ENCODE data around the gene PSD4. TPM values are rescaled to one million over a fixed set of nuclear protein-coding genes. Genes with fewer than 3 reads are reported as not detected.

The PSD4 gene
- total RNA-seq, 1 donor from 2014 or later = 55.1 TPM

DNA sequence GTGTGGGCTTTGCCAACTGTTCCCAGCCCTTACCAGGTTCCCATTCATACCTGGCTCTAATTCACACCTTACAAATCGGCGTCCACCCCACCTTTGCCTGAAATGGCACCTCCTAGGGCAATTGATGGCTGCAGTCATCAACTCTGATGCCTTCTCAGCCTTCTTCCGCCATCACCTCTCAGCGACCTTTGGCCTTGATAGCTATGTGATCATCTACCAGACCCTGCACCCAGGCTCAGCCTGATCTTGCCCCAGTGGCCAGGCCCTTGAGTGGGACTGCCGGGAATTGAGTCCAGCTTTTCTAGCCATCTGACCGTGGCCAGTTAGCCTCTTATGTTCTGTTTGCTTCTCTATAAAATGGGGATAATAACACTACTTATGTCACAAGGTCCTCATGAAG is 32.5 kb downstream of the PSD4 start:
- DNase-seq (ENCODE audit: low spot score) = no peak

DNA sequence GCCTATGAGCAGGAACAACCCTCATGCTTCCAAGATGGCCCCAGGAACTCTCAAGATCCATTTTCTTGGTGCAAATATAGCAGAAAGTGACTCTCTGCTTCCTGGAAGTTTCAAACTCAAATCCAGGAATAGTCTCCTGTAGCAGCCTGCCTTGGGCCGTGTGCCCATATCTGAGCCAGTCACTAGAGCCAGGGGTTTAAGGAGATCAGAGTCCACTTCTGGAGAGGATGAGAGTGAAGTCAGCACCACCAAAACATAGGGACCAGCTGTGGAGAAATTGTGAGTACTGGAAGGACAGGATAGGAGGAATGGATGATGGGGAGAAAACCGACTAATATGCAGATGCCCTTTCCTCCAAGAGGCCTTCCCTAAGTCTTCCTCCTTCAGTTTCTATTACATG is 33.2 kb downstream of the PSD4 start:
- no peak for DNase-seq (ENCODE audit: low spot score)

DNA sequence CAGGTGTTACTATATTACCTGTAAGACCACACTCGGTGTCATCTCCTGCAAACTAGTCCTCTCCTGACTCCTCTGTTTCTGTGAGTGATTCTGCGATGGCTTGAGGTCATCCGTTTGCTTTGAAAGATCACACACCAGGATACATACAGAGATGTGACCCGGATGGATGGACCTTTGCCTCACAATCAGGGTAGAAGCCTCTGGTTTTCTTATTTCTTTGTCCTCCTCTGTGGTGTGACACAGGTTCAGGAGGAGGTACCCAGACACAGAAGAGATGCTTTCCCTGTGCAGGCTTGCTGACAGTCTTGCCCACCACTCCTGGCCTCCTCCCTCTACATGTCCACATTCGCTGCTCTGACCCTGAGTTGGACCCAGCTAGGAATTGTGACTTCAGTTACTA is 34.6 kb downstream of the PSD4 start:
- no peak for DNase-seq (ENCODE audit: low spot score)

DNA sequence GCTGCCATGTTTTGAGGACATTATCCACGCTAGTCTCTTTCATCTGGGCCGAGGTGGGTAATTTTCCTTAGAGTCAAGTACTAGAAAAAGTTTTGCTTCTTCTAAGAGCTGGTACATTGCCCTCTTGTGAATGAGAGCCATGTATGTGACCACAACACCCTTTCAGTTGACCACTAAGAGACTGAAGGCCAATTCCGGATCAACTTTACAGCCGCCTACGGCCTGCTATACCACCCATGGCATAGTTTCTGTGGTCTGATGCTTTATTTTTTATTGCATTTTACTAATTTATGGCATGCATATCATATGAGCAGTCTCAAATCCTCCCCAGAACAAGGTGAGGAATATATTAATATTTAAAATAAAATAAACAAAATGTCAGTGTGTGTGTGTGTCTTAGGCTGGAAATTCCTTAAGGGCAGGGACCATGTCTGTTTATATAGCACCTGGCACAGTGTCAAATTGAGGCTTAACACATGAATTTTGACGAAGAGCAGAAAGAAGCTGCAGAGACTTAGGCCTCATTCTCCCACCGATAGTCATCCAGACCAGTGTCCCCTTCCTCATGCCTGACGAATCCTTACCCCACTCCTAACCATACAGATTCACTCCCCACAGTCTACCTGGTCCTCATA is 35.4 kb downstream of the PSD4 start:
- no peak for DNase-seq (ENCODE audit: low spot score)

DNA sequence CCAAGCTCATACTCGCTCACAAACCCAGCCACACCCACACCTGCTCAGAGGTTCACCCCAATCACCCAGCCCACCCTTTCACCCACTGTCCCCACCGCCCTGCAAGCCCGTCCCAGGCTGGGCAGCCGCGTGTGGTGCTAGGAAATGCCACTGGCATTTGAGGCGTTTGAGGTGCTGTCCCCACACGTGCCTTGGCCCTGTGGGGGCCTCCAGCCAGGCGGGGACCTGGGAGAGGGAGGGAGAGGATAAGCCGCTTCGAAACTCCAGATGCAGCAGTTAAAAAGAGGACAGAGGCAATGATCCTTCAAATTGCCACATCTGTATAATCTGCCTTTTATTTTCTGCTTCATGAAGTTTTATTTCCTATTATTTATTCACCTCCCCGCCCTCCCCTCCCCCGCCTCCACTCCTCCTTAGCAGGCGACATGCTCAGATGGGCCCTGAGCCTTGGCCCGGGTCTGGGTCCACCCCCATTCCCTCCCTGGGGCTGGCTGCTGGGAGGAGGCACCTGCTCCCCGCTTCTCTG is 35.9 kb downstream of the PSD4 start:
- no peak for DNase-seq (ENCODE audit: low spot score)

DNA sequence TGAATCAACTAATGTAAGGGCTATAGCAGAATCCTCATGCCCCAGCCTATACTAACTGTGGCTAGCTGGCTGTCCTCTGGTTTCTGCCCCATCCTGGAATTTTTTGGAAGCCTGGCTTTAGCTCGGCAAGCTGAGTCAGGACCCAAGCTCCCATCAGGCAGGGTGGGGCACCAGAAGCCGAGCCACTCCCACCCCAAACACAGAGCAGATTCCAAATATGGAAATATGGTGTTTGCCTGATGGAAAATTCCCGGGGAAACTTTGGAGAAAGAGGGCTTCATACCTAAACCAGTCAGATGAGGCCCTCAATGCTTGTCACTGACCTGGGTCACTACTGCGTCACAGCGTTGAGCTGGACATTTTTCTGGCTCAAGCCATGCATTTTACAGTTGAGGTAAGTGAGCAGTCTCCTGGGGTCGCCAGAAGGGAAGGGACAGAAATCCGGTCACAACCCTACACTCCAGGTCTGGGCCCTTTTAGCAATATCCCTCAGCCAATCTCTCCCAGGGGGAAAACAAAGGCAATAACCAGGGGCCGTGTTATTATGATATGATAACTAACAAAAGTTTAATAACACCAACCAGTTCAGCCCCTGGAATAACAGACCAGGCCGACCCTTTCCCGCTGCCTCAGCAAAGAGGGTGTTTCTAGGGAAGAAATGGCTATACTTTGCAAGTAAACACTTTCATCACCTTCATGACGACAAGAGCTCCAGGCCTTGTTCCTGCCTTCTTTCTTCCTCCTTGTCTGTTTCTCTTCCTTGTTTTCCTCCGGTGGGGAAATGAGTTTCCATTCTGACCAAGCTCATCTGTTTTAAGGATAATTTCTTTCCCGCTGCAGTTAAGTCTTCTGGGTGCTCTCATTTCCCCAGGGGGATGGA is 37.7 kb downstream of the PSD4 start:
- no peak for DNase-seq (ENCODE audit: low spot score)

DNA sequence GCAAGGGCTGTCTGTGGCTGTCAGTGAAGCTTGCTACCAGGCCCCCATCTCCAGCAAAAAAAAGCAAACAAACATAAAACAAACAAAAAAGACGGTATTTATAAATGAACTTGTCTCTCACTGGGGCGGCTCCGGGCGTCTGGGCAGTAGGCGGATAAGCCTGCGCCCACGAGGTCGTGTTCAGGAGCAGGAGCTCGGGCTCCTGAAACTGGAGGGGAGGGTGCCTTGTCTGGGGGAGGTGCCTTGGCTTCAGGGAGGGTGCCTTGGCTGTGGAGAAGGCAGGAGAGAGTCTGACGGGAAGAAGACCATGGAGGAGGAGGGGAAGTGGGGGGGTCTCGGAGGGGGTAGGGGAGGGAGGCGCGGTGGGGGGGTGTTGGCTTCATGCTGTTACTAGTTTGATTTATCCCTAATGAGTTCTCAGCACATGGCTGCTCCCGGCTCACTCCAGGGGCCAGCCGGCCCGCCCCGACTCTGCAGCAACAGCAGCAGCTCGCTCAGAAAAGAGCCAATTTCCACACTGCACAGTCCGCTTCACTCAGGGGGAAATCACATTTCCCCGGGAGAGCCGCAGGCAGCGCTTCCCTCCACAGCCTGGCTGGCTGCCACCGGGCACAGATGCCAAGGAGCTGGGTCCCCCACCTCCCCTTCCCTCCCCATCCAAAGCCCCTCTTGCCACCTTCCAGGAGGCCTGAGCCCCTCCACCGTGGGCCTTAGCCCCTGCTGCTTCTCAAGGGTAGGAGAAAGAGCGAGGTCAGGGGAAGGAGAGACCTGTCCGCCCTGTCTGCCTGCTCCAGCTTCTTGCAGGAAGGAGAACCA is 38.7 kb downstream of the PSD4 start:
- no peak for DNase-seq (ENCODE audit: low spot score)

DNA sequence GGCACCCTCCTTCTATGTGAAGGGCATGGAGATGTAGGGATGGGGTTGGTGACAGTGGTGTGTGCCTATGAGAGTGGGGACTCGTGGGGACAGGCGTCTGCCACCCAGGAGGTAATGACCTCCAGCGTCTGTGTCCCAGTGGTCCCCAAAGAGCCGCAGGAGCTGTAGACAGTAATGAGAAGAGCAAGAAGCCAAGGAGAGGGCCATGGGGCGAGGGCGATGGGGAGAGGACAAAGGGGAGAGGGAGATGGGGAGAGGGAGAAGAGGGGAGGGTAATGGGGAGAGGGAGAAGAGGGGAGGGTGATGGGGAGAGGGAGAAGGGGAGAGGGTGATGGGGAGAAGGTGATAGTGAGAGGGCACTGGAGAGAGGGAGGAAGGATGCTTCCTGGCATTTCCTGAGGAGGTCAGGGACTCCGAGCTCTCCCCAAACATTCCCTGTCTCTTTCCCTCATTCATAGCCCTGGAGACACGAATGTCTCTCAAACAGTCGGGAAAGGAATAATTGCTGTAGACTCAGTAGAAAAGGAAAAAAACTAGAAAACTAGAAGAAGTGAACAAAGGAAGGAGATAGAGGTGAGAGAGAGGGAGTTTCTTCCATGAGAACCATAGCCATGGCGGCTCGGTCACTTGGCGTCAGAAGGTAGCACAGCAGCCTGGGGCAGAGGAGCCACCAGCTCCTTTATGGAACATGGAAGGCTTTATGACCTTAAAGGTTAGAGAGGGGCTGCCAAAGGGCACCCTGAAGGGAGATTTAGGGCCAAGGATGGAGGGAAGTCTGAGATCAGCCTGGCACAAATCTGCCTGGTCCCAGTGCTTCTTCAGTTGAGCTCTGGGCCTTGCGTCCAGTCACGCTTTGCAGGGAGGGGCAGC is 39.5 kb downstream of the PSD4 start:
- DNase-seq (ENCODE audit: low spot score) = no peak

DNA sequence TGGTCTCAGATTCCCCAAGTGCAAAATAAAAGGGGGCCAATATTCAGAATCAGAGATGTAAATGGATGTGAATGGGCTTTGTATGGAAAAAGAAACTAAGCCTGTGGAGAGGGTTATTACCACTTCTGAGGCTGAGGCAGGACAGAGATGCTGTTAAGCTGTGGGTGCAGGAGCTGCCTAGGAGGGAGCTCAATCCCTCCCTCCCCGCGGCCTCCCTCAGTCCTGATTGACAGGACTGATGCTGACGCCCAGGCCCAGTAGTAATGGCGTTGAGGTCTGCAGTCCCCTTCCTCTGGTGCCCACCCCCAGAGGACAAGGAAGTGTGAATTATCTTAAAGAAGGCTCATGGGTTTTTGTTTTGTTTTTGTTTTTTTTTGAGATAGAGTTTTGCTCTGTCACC is 40.4 kb downstream of the PSD4 start:
- DNase-seq (ENCODE audit: low spot score) = no peak

DNA sequence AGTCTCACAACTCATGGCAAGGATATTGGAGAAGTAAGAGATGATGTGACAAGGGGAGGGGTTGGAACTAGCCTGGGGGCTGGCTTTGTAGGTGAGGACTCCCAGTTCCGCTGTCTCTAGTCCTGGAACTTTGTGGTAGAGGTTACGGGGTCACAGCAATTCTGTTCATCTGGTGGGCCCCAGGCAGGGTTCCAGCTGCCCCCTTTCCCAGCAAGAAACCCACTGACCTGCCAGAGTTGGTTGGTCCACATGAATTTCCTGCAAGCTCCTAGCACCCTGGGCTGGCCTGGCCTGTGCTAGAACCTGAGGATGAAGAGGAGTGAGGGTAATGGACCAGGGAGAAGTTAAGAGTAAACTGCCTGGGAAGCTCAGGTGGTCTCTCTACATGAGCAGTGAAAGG is 41.3 kb downstream of the PSD4 start:
- DNase-seq (ENCODE audit: low spot score) = no peak

DNA sequence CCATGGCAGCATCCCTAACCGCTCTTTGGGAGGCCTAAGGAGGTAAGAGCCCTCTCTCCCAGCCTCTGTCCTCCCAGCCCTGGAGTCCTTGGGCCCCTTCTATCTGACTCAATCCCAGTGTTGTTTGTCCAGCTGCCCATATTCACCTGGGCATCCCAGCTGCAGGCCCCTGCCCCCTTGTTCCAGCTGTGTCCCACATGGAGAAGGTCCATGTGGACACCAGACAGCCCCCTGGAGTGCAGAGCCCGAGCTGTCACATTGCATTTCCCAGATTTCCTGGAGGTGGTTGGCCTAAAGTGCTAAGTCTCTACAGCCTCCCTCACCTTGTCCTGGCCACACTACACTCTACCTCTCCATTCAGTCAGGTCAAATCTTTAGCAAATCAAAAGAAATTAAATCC is 42.5 kb downstream of the PSD4 start:
- no peak for DNase-seq (ENCODE audit: low spot score)

DNA sequence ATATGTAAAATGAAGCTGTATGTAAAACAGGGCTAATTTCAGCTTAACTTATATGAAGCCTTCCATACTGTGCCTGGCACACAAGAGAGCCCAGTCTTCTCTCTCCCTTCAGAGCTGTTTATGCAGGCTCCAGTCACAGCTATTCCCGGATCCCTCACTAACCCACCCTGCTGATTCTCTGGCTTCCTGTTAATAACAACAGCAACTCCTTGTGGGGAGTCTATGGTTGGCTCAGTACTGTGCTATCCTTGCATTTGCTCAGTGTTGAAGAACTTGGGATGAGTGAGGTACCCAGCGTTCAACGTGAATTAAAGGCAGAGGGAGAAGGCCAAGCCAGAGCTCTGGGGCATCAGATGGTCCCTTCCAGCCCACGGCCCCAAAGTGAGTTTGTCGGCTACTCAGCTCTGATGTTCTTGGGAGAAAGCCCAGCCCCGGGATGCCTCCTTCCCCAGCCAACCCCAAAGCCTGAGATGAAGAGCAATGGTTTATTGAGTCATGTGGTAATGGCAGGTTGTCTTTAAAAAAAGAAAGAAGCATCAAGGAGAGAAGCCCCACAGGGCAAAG is 43.2 kb downstream of the PSD4 start:
- no peak for DNase-seq (ENCODE audit: low spot score)

DNA sequence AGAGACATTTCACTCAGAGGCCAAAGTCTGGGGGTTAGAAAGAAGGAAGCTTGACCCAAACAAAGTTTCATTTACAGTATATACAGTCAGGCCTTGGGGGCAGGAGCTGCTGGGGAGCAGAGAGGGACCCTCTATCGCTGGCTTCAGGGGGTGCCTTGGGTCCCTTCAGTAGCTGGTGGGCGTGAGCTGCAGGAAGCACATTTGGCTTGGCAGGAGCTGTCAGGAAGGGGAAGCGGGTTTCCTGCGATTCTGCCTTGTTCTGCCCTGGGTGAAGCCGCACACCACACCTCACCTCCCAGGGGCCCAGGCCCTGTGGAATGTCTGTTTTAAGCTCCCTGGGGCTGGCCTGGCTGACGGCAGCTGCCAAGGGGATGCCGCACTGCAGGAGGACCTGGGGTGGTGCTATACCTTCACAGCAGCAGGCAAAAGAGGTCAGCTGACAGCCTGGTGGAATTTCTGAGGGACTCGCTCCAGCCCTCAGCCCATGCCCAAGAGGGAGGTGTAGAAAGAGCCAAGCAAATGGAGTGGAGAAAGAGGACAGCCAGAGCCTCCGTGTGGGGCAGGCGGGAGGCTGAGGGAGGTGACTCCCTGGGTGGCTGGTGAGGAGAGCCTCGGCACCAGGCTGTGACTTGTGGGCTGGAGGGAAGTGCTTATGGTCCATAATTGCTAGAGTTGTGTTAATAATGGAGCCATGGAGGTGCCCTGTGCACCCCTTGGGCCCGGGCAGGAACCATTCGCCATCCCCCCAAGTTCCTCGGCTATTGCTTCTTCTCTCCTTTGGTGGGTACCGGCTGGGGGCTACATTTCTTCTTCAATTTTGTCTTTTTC is 43.9 kb downstream of the PSD4 start:
- no peak for DNase-seq (ENCODE audit: low spot score)

DNA sequence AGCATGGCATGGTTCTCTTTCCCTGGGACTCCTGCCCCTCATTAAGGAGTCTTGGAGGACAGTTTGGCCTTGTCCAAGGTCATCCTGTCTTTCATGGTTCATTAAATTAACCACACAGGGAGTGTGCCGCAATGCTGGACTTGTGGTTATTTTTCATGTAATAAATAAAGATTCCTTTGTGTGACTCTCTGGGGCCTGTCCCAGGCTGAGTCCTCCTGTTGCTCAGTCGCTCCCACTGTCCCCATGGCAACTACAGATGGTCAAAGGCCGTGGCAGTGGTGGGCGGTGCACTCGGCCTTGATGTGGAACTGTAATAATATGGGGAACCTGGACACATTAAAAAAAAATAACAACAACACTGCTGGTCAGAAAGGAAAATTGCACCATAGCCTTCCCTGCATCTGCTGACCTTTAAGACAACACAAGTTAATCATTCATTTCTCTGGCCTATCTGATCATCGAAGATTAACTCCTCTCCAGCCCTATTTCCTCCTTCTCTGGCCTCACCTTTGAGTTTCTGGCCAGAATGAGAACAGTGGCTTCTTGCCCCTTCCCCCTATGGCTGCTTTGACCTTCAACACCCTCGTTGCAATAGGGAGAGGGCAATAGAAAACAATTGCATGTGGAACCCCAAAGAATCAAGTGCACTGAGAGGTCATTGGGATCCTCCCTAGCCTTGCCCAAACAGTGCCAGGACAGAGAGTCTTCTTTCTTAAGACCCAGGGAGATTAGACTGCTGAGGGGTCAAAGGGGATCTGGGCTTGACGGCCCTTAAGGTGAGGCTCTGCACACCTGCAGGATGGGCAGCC is 44.7 kb downstream of the PSD4 start:
- no peak for DNase-seq (ENCODE audit: low spot score)

DNA sequence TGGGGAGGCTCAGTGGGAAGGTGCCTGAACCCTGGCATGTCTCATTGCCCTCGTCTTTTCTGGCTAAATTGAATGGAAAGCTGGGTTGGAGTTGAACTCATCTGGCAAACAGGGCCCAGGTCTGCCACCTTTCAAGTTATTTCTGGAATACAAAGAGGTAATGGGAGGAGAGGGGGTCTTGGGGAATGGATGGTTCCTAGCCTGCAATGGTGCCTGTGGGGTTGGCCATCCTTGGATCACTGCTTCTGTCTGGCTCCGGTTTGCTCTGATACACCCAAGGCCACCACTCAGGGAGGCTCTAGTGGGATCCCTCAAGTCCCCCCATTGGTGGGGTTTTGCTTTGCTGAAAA is 45.3 kb downstream of the PSD4 start:
- DNase-seq (ENCODE audit: low spot score) = no peak

DNA sequence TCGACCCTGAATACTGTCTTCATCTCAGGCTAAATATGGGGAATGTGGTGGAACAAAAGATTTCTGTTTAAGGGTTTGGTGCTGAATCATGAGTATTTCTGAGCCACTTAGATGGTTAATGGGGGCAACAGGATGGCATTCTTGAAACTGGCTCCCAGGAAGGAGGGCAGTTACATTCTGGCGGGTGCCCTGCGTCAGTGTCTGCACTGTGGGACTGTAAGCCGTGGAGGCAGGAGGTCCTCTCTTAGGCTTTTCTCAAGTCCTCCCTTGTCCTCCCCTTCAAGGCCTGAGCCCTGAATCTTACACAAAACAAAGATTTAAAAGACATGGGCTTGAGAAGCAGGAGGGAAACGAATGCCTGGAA is 45.7 kb downstream of the PSD4 start:
- DNase-seq (ENCODE audit: low spot score) = no peak

DNA sequence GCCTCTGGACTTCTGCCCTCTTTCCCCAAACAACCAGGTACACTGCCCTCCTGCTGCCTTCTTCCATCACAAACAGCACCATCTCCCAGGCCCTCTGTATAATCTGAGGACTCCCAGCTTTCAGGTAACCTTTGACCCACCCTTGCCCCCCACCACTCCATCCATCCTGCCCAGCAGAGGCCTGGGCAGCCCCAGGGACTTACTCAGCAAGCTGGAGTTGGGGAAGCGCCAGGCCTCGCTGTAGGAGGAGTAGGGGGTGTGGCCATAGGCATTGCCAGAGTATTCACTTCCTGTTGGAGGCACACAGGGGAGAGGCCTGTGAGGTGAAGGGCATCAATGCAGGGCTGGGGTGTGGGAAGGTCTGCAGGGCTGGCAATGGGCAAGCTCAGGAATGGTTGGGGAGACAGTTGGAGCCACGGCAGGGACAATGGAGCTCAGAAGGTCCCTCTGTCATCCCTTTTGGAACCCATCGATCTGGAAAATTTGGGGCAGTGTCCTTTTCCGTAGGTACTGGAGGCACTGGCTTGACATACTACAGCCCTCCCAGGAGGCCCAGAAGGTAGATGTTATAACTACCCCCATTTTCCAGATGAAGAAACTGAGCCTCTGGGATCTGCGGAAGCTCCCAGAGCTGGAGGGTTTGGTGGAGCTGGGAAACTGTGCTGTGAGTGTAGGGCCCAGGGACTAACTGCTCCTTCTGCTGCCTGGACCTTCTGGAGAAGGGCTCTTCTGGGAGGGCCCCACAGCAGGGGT is 46.3 kb downstream of the PSD4 start:
- peak; percentile 85 for DNase-seq (ENCODE audit: low spot score)

DNA sequence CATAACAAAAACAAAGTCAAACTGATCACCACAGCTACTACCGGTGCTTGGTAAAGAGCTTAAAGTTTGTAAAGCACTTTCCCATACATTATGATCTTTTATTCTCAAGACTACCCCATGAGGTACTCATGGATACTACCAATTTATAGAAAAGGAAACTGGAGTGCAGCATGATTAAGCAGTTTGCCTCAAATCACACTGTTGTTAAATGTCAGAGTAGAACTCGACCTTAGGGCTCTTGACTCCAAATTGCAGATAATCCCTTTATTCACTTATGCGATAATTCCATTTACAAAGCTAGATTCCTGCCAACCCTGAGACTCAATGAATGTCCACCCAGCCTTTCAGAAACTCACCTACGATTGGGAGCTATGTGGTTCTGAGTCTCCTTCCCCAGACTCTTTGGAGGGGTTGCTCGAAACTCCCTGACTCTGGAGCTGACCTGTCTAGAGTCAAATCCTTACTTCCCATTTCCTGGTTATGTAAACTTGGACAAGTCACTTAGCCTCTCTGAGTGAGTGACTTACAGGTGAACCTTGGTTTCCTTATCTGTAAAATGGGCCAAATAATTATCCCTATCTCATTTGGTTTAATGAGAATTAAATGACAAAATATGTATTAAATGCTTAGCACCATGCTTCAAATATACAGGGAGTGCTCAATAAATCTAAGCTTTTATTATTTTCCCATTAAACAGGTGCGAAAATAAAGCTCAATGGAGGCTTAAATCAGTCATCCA is 47.4 kb downstream of the PSD4 start:
- DNase-seq (ENCODE audit: low spot score) = no peak

Data from ureter (tissue), 1 donor.